H1 (cell line): ENCODE results near the gene RPS6KL1. TPM values are rescaled to one million over a fixed set of nuclear protein-coding genes. Genes with fewer than 3 reads are reported as not detected.

Experiments used
- ASH2L ChIP-seq: fragments of 200-600, 300-600 bp; sonication (generic); IDR thresholded peaks from one replicate; pipeline ENCODE4 v1.7.1; 2017; ENCODE audit warnings: low read length
- CHD2 ChIP-seq: IDR thresholded peaks from 2 replicates; pipeline ENCODE4 v1.6.1; 2012; ENCODE audit warnings: low read length, improper control_type of control experiment
- FOSL1 ChIP-seq: IDR thresholded peaks from 2 replicates; pipeline ENCODE4 v1.6.1; 2011; ENCODE audit warnings: mild to moderate bottlenecking, low read depth, low read length, moderate library complexity; ENCODE audit not compliant: insufficient read depth
- TEAD4 ChIP-seq: IDR thresholded peaks from 2 replicates; pipeline ENCODE4 v1.6.1; 2012; ENCODE audit warnings: low read depth, low read length, inconsistent platforms, mixed read lengths
- polyA plus RNA-seq, 7 experiments: library from polyadenylated mRNA; depleted of rRNA in 3 of 7; stranded (reverse) in 5 of 7; unstranded in 2 of 7; fragments of >200 nt in 5 of 7; fragments of 200-250 nt in 2 of 7; gene quantifications; 1 replicate in 5 of 7; 2 replicates in 1 of 7; 4 replicates in 1 of 7; pipeline versions ENCODE4 v1.2.1 to v1.2.3, GENCODE V29; 2011 to 2013; ENCODE audit warnings: missing spikeins in 2 of 7, mixed read lengths in 2 of 7
- total RNA-seq: library from RNA; stranded (reverse); fragmentation: NEBNext Ultra II Directional; extraction: Animal tissue kit (Norgen Biotek cat#: 25700); gene quantifications from 2 replicates; pipeline ENCODE4 v1.2.1, GENCODE V29; 2021
- TF ChIP-seq, protein P1 (sequence below): fragments of 300-600 bp; sonication (generic); IDR thresholded peaks from 2 replicates; pipeline ENCODE4 v1.7.1; 2012; ENCODE audit warnings: low read length, moderate library complexity, mild to moderate bottlenecking, inconsistent platforms; ENCODE audit not compliant: insufficient replicate concordance
- TF ChIP-seq, protein P2 (sequence below): IDR thresholded peaks from 2 replicates; pipeline ENCODE4 v1.6.1; 2012; ENCODE audit warnings: low read length, inconsistent platforms

Gene RPS6KL1
- total and polyA plus RNA-seq, 2 of the 8 experiments (the other 6 are each of a cell fraction or from before 2014, with no cell fraction given), result 9.8 to 13.8 TPM

DNA sequence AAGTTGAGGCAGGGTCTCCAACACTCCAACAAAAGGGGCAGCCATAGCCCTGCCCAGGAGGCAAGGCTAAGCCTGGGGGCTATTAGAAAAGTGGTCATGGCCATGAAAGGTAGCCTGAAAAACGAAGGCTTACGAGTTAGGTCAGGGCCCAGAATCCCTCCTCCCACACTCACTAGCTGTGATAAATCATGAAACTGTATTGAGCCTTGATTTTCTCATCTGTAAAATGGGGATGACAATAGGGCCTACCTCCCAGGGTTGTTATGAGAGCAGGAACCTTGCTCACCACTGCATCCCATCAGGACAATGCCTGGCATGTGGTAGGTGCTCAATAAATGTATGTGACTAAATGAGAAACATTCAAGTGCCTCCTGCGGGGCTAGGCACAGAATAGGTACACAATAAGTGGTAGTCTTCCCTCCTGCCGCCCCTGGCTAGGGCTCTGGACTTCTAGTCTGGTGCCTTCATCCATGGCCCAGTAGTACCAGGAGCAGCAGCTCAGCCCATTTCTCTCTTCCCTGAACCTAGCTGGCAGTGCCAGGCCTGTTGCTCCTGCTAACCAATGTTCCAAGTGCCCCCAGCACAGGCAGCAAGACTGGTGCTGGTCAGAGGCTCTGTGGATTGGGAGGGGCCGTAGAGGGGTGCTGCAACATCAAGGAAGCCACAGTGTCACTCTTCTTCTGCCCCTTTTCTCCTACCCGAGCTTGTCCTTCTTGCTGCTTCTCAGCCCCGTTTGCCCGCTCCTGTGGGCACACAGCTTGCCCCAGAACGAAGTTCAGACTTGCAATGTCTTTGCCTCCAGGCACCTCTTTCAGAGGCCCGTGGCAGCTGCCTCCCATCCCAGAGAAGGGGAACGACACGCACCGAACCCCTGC, 24.5 kb upstream of the RPS6KL1 start (continued):
- TF ChIP-seq, protein P1, sequence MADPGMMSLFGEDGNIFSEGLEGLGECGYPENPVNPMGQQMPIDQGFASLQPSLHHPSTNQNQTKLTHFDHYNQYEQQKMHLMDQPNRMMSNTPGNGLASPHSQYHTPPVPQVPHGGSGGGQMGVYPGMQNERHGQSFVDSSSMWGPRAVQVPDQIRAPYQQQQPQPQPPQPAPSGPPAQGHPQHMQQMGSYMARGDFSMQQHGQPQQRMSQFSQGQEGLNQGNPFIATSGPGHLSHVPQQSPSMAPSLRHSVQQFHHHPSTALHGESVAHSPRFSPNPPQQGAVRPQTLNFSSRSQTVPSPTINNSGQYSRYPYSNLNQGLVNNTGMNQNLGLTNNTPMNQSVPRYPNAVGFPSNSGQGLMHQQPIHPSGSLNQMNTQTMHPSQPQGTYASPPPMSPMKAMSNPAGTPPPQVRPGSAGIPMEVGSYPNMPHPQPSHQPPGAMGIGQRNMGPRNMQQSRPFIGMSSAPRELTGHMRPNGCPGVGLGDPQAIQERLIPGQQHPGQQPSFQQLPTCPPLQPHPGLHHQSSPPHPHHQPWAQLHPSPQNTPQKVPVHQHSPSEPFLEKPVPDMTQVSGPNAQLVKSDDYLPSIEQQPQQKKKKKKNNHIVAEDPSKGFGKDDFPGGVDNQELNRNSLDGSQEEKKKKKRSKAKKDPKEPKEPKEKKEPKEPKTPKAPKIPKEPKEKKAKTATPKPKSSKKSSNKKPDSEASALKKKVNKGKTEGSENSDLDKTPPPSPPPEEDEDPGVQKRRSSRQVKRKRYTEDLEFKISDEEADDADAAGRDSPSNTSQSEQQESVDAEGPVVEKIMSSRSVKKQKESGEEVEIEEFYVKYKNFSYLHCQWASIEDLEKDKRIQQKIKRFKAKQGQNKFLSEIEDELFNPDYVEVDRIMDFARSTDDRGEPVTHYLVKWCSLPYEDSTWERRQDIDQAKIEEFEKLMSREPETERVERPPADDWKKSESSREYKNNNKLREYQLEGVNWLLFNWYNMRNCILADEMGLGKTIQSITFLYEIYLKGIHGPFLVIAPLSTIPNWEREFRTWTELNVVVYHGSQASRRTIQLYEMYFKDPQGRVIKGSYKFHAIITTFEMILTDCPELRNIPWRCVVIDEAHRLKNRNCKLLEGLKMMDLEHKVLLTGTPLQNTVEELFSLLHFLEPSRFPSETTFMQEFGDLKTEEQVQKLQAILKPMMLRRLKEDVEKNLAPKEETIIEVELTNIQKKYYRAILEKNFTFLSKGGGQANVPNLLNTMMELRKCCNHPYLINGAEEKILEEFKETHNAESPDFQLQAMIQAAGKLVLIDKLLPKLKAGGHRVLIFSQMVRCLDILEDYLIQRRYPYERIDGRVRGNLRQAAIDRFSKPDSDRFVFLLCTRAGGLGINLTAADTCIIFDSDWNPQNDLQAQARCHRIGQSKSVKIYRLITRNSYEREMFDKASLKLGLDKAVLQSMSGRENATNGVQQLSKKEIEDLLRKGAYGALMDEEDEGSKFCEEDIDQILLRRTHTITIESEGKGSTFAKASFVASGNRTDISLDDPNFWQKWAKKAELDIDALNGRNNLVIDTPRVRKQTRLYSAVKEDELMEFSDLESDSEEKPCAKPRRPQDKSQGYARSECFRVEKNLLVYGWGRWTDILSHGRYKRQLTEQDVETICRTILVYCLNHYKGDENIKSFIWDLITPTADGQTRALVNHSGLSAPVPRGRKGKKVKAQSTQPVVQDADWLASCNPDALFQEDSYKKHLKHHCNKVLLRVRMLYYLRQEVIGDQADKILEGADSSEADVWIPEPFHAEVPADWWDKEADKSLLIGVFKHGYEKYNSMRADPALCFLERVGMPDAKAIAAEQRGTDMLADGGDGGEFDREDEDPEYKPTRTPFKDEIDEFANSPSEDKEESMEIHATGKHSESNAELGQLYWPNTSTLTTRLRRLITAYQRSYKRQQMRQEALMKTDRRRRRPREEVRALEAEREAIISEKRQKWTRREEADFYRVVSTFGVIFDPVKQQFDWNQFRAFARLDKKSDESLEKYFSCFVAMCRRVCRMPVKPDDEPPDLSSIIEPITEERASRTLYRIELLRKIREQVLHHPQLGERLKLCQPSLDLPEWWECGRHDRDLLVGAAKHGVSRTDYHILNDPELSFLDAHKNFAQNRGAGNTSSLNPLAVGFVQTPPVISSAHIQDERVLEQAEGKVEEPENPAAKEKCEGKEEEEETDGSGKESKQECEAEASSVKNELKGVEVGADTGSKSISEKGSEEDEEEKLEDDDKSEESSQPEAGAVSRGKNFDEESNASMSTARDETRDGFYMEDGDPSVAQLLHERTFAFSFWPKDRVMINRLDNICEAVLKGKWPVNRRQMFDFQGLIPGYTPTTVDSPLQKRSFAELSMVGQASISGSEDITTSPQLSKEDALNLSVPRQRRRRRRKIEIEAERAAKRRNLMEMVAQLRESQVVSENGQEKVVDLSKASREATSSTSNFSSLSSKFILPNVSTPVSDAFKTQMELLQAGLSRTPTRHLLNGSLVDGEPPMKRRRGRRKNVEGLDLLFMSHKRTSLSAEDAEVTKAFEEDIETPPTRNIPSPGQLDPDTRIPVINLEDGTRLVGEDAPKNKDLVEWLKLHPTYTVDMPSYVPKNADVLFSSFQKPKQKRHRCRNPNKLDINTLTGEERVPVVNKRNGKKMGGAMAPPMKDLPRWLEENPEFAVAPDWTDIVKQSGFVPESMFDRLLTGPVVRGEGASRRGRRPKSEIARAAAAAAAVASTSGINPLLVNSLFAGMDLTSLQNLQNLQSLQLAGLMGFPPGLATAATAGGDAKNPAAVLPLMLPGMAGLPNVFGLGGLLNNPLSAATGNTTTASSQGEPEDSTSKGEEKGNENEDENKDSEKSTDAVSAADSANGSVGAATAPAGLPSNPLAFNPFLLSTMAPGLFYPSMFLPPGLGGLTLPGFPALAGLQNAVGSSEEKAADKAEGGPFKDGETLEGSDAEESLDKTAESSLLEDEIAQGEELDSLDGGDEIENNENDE, result no peak
- TF ChIP-seq FOSL1 (no peak), ASH2L (no peak), CHD2 (no peak), TEAD4 (no peak)
- TF ChIP-seq, protein P2, sequence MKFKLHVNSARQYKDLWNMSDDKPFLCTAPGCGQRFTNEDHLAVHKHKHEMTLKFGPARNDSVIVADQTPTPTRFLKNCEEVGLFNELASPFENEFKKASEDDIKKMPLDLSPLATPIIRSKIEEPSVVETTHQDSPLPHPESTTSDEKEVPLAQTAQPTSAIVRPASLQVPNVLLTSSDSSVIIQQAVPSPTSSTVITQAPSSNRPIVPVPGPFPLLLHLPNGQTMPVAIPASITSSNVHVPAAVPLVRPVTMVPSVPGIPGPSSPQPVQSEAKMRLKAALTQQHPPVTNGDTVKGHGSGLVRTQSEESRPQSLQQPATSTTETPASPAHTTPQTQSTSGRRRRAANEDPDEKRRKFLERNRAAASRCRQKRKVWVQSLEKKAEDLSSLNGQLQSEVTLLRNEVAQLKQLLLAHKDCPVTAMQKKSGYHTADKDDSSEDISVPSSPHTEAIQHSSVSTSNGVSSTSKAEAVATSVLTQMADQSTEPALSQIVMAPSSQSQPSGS, result no peak
